WI38 (cell line): Measurements from ENCODE around the gene ZKSCAN3.

Experiments used
- H3K4me3 ChIP-seq: 2 replicates; pipeline ENCODE4 v1.5.1; 2011; ENCODE audit warnings: low read depth, mild to moderate bottlenecking, control low read depth, low read length
- CTCF ChIP-seq: IDR thresholded peaks from 2 replicates; pipeline ENCODE4 v1.5.1; 2012; ENCODE audit warnings: low read depth, mild to moderate bottlenecking, control low read depth, low read length

ZKSCAN3 gene

GRCh38 chr6:28335564-28336283 is 14.0 kb upstream of the ZKSCAN3 start, which contains the start of gene ZSCAN31:
TSS of gene ZSCAN31 (minus strand) at chr6:28336148. CDS start at chr6:28329683, 6,465 bp downstream.
- peak within 1 kb of the TSS; percentile 69 for H3K4me3 ChIP-seq
- TF ChIP-seq CTCF, result no peak

GRCh38 chr6:28336284-28337120 is 13.2 kb upstream of the ZKSCAN3 start:
- peak overlapping the region; percentile 69 for H3K4me3 ChIP-seq
- TF ChIP-seq CTCF, result no peak

GRCh38 chr6:28337121-28337520 is 12.6 kb upstream of the ZKSCAN3 start:
- no peak for TF ChIP-seq CTCF
- peak overlapping the region; percentile 69 for H3K4me3 ChIP-seq

- no peak overlapping the region for H3K4me3 ChIP-seq
- TF ChIP-seq CTCF, result no peak
Measured at GRCh38 chr6:28340310-28341095, 9.2 kb upstream of the ZKSCAN3 start.

- TF ChIP-seq CTCF, result no peak
- no peak overlapping the region for H3K4me3 ChIP-seq
Measured at GRCh38 chr6:28343898-28344677, 5.7 kb upstream of the ZKSCAN3 start.

- H3K4me3 ChIP-seq, result no peak overlapping the region
- TF ChIP-seq CTCF, result no peak
Measured at GRCh38 chr6:28345201-28345600, 4.5 kb upstream of the ZKSCAN3 start.
